Neural progenitor cell (in vitro differentiated cells): ENCODE measurements around the gene JADE1.

ENCODE experiments used
- EZH2 ChIP-seq: fragments of 200-600 bp; sonication (generic); IDR thresholded peaks from 2 replicates; pipeline ENCODE4 v1.6.1; 2017; ENCODE audit warnings: antibody characterized with exemption, mild to moderate bottlenecking, moderate library complexity
- EZH2phosphoT487 ChIP-seq: fragments of 200-600 bp; sonication (generic); IDR thresholded peaks from 2 replicates; pipeline ENCODE4 v1.6.1; 2017; ENCODE audit warnings: antibody characterized with exemption
- TF ChIP-seq, protein P1 (sequence below): fragments of 200-600 bp; sonication (generic); IDR thresholded peaks from 2 replicates; pipeline ENCODE4 v1.5.1; 2017; ENCODE audit warnings: antibody characterized with exemption, mild to moderate bottlenecking

DNA sequence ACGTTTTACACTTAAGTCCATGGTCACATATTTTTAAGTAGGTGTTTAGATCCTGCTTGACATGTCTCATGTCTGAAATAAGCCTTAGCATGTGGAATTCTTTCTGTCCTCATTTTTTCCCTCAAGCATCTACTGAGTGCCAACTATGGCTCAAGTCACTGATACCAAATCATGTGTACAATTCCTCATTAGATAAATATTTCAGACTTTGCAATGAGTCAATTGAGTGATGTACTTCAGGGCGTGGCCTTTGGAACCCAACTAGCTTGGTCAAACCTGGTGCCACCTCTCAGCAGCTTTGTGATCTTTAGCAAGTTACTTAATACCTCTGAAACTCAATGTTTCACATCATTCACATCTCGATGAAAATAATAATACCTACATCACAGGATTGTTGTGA, 12.6 kb upstream of the JADE1 start:
- TF ChIP-seq, protein P1, sequence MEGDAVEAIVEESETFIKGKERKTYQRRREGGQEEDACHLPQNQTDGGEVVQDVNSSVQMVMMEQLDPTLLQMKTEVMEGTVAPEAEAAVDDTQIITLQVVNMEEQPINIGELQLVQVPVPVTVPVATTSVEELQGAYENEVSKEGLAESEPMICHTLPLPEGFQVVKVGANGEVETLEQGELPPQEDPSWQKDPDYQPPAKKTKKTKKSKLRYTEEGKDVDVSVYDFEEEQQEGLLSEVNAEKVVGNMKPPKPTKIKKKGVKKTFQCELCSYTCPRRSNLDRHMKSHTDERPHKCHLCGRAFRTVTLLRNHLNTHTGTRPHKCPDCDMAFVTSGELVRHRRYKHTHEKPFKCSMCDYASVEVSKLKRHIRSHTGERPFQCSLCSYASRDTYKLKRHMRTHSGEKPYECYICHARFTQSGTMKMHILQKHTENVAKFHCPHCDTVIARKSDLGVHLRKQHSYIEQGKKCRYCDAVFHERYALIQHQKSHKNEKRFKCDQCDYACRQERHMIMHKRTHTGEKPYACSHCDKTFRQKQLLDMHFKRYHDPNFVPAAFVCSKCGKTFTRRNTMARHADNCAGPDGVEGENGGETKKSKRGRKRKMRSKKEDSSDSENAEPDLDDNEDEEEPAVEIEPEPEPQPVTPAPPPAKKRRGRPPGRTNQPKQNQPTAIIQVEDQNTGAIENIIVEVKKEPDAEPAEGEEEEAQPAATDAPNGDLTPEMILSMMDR: no peak
- TF ChIP-seq EZH2 (no peak), EZH2phosphoT487 (no peak)
